Breast epithelium (tissue), 3 donors: ENCODE data around the gene SPINT1.

ENCODE experiments used
- CTCF ChIP-seq, 3 donors: fragments of 450-650 bp; IDR thresholded peaks; one replicate each; pipeline ENCODE4 v1.5.1; 2016 to 2017; ENCODE audit warnings: antibody characterized with exemption in 3 of 3, mild to moderate bottlenecking in 3 of 3, moderate library complexity in 3 of 3
- POLR2AphosphoS5 ChIP-seq, 3 donors: sonication (generic); formaldehyde crosslinking; IDR thresholded peaks; one replicate each; pipeline ENCODE4 v1.6.1; 2017; ENCODE audit warnings: antibody characterized with exemption in 3 of 3

DNA sequence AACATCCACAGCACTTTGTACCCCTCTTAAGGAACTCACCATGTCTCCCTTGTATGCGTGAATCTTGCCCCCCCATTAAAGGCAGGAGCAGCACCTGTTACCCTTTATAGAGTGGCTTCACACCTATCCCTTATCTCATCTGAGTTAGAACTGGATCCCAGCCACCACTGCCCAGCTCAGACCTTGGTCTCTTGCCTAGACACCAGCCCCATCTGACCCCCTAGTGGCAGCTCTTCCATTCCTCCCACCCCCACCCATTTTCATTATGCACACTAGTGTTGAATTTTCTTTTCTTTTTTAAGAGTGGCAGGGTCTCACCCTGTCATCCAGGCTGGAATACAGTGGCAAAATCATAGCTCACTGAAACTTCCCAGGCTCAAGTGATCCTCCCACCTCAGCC lies 40.2 kb upstream of the SPINT1 start:
- TF ChIP-seq POLR2AphosphoS5 (IDR thresholded peaks at IDR 0.05) (no peak), CTCF (IDR thresholded peaks at IDR 0.05) (no peak)
